ENCODE data around the gene CASP9.
"Not testable (repeated sequence)": the region's sequence is repeated elsewhere in the genome, so short reads cannot be mapped to it uniquely, and the experiment has no call there.

The CASP9 gene

DNA sequence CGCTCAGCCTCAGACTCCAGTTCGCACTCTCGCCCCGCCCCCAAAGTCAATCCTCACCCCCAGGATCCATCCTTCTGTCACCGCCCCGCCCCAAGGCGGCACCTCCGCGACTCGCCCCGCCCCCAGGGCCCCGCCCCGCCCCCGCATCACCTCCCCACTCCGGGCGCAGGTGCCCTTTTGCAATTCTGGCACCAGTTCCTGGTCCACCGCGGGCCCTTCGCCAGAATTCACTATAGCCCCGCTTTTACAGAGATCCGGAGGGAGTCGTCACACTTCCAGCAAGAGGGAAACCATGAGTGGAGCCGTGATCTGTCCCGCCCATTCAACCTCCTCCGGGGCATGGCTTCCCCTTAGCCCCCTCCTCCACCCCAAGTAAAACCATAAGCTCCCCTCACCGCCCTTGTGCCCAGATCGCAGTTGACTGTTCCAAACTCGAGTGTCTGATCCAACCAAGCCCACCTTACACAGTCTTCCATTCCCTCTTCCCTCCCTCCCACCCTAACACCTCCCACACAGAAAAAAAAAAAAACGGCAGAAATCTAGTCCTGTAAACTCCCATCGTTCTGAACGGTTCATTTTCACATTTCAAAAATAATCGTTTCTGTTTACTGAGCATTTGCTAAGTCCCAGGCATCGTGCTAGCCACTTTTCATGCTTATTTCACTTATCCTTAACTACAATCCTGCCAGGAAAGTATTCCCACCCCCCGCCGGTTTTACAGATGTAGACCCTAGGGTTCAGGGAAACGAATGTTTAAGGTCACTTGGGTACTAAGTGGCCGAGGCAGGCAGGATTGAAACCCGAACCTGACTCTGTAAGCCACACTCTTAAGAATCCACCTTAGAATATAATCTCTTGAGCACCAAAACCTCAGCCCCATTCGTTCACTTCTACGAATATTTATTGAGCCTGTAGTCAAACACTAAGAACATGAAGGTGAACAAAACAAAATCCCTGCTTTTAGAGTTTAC lies 1.3 kb upstream of the CASP9 start:
- peak; percentile 25 for DNase-seq (ENCODE audit: low spot score)

- peak; percentile 99 for DNase-seq (ENCODE audit: low spot score)
Observed at GRCh38 chr1:15524283-15525049, 451 bp upstream of the CASP9 start.

GRCh38 chr1:15523104-15524020 lies 653 bp downstream of the CASP9 start:
- no peak for DNase-seq (ENCODE audit: low spot score)

- DNase-seq (ENCODE audit: low spot score): no peak
Observed at GRCh38 chr1:15522551-15522950, 1.5 kb downstream of the CASP9 start.

DNA sequence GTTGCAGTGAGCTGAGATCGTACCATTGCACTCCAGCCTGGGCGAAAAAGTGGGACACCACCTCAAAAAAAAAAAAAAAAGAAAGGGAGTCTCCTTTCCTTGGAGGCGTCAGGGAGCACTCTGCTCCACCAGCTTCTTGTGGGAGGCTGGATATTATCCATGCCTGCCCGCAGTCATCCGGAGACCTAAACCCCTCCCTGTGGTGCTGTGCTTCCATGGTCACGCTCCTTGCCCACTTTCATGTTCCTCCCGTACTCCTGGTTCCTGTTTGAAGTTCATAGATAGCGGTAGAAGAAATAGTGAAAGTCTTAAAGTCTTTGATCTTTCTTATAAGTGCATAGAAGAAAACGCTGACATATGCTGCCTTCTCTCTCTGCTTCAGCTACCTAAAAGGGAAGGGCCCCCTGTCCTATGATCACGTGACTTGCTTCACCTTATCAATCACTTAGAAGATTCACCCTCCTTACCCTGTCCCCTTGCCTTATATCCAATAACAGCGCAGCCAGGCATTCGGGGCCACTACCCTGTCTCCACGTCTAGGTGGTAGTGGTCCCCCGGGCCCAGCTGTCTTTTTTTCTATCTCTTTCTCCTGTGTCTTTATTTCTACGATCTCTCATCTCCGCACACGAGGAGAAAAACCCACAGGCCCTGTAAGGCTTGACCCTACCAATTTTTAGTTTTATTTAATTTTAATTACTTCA lies 2.7 kb downstream of the CASP9 start:
- DNase-seq (ENCODE audit: low spot score): not testable (repeated sequence)

DNA sequence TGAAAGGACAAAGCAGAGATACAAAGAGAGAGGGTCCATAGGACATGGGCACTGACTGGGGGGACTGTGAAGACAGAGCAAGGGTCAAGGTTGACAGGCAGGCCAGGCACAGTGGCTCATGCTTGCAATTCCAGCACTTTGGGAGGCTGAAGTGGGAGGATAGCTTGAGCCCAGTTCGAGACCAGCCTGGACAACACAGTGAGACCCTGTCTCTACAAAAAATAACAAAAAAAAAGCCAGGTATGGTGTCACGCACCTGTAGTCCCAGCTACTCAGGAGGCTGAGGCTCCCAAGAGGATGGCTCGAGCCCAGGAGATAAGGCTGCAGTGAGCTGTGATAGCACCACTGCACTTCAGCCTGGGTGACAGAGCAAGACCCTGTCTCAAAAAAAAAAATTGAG lies 4.4 kb downstream of the CASP9 start:
- DNase-seq (ENCODE audit: low spot score): no peak

GRCh38 chr1:15515022-15515663 lies 8.9 kb downstream of the CASP9 start:
- no peak for DNase-seq (ENCODE audit: low spot score)

DNA sequence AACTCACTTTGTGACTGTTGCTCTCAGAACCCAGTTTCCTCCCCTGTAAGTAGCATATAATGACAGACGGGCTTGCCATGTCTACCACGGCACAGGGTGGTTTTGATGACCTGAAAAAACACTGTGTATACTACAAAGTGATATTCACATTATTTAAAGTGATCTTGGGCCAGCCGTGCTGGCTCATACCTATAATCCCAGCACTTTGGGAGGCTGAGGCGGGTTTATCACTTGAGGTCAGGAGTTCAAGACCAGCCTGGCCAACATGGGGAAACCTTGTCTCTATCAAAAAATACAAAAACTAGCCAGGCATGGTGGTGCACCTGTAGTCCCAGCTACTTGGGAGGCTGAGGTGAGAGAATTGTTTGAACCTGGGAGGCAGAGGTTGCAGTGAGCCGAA lies 9.5 kb downstream of the CASP9 start:
- not testable (repeated sequence) for DNase-seq (ENCODE audit: low spot score)

DNA sequence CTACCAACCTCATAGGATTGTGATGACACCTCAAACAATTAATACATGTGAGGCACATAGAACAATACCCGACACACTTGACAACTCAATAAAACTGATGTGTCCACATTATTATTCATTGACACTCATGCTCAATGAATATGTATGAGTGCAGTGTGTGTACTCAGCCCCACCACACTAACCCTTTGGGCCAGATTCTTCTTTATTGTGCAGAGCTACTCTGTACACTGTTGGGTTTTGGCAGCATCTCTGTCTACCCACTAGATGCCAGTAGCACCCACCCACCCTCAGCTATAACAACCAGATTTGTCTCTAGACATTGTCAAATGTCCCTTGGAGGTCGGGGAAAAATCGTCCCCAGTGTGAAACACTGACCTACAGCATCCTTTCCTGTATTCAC lies 10.1 kb downstream of the CASP9 start:
- no peak for DNase-seq (ENCODE audit: low spot score)

DNA sequence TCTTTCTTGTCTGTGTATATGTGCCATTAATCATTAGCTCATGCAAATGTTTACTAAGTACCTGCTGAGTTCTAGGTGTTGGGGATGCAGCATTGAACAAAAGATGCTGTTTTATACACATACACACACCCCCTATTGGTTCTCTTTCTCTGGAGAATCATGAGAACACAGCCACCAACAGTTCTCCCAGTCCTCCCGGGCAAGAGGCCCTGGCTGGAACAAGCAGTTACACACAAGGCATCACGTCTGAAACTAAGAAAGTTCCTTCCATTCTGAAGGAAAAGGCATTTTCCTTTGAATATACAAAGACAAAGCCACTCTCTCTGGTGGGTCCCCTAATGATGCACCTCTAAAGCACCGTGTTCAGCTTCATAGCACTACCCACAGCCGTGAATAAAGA lies 10.8 kb downstream of the CASP9 start:
- no peak for DNase-seq (ENCODE audit: low spot score)

GRCh38 chr1:15510611-15511405 lies 13.2 kb downstream of the CASP9 start:
- no peak for DNase-seq (ENCODE audit: low spot score)

- DNase-seq (ENCODE audit: low spot score): no peak
Observed at GRCh38 chr1:15509586-15509985, 14.4 kb downstream of the CASP9 start.

GRCh38 chr1:15508700-15509487 lies 15.1 kb downstream of the CASP9 start:
- DNase-seq (ENCODE audit: low spot score): peak; percentile 28

- DNase-seq (ENCODE audit: low spot score): no peak
Observed at GRCh38 chr1:15507278-15507677, 16.7 kb downstream of the CASP9 start.

DNA sequence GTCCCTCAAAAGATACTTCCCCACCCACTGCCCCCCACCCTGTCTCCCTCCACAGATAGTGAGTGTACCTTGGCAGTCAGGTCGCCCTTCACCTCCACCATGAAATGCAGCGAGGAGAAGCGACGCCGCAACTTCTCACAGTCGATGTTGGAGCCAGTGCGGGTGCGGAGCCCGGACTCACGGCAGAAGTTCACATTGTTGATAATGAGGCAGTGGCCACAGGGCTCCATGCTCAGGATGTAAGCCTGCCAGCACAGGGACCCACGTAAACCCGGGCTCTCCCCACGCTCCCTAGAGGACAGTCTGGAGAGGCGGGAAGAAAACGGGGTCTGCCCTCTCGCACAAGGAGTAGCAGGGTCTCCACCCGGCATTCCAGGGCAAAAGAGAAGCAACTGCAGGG lies 17.2 kb downstream of the CASP9 start:
- DNase-seq (ENCODE audit: low spot score): no peak

- no peak for DNase-seq (ENCODE audit: low spot score)
Observed at GRCh38 chr1:15504436-15504835, 19.6 kb downstream of the CASP9 start.

DNA sequence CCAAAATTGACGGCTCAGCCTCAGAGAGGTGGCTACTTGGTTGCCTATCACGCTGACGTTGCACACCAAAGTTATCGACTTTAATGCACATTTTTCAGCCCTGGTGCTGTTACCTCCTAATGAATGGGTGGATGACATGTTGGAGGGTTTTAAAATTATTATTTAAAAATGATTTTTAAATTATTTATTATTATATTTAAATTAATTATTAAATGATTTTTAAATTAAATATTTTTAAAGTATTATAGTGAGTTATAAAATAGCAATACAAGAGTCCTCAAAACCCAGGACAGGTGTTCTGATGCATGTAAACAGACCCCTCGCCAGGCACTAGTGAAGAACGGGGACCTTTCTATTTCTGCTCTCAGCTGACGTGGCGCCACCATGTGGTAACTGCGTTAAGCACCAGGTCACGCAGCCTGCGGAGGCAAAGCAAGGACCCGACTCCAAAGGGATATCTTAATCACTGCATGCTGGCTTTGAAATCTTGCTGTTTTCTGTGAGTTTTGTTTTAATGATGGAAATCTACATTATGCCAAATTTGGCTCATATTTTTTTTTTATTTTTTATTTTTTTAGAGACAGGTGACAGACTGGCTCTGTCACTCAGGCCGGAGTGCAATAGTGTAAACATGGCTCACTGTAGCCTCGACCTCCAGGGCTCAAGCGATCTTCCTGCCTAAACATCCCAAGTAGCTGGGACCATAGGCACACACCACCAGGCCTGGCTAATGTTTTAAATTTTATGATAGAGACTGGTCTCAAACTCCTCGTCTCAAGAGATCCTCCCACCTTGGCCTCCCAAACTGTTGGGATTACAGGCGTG lies 22.6 kb downstream of the CASP9 start:
- peak; percentile 61 for DNase-seq (ENCODE audit: low spot score)
